Pulmonary artery endothelial cell (primary cell): ENCODE measurements around the gene ZCCHC3. TPM values are rescaled to one million over a fixed set of nuclear protein-coding genes. Genes with fewer than 3 reads are reported as not detected.
"Not testable (repeated sequence)": the region's sequence is repeated elsewhere in the genome, so short reads cannot be mapped to it uniquely, and the experiment has no call there.

Experiments used
- DNase-seq: peaks from one replicate; pipeline ENCODE4 v3.0.0-alpha.2; 2011; ENCODE audit warnings: low read depth, low spot score
- total RNA-seq: library from RNA; depleted of rRNA; stranded (reverse); fragments of >200 nt; gene quantifications from 2 replicates; pipeline ENCODE4 v1.2.3, GENCODE V29; 2014

The ZCCHC3 gene
- total RNA-seq, 1 donor from 2014 or later: 19.0 TPM

GRCh38 chr20:311609-312008 lies 14.2 kb downstream of the ZCCHC3 start:
- no peak for DNase-seq

- DNase-seq: no peak
These were observed 14.7 kb downstream of the ZCCHC3 start for GRCh38 chr20:312067-312466.

GRCh38 chr20:312866-313265 lies 15.5 kb downstream of the ZCCHC3 start:
- no peak for DNase-seq

- no peak for DNase-seq
These were observed 16.0 kb downstream of the ZCCHC3 start for GRCh38 chr20:313402-313801.

DNA sequence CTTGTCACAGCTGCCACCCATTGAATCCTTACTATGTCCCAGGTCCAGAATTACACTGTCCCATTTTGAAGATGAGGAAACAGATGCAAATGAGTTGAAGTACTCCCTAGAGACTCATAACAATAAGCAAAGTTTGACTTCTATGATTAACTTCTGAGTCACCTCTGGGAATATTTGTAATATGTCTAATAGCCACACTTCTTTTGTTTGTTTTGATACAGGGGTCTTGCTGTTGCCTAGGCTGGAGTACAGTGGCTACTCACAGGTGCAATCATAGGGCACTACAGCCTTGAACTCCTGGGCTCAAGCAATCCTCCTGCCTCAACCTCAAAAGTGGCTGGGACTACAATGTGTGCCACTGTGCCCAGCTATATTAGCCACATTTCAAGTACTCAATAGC lies 16.6 kb downstream of the ZCCHC3 start:
- DNase-seq: no peak

GRCh38 chr20:316316-317068 lies 19.1 kb downstream of the ZCCHC3 start:
- no peak for DNase-seq

DNA sequence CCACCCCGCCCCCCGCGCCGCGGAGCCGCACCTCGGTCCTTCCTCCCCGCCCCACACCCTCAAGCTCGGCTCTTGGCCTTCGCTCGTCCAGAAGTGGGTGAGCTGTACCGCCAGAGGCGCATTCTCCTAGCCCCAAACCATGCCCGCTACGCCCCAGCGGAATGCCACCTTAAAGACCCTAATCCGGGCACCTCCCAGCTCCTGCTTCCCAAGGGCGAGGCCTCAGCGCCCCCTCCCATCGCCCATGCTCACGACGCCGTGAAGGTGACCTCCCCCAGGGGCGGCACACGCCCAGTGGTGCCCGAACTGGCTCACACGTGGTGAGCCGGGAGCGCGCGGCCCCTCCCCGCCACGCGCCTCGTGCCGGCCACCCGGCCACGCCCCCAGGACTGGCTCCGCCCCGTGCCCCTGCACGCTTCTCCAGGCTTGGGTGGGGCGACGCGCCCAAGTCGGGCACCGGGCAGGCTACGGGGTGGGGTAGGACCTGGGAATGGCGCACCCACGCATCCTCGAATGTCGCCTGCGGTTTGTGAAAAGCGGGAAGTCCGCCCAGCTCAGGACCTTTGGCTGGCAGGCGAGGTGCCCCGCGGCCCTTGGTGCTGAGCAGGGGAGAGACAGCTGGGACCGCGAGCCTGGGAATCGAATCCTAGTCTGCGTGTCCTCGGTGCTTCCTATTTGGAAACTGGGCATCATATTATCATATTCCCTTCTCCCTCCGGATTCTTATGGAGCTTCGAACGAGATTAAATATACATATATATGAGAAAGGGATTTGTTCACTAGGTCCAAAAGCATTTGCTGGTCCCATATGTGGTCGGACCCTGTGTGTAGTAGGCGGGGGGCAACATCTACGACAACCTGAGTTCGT lies 27.0 kb downstream of the ZCCHC3 start:
- no peak for DNase-seq

DNA sequence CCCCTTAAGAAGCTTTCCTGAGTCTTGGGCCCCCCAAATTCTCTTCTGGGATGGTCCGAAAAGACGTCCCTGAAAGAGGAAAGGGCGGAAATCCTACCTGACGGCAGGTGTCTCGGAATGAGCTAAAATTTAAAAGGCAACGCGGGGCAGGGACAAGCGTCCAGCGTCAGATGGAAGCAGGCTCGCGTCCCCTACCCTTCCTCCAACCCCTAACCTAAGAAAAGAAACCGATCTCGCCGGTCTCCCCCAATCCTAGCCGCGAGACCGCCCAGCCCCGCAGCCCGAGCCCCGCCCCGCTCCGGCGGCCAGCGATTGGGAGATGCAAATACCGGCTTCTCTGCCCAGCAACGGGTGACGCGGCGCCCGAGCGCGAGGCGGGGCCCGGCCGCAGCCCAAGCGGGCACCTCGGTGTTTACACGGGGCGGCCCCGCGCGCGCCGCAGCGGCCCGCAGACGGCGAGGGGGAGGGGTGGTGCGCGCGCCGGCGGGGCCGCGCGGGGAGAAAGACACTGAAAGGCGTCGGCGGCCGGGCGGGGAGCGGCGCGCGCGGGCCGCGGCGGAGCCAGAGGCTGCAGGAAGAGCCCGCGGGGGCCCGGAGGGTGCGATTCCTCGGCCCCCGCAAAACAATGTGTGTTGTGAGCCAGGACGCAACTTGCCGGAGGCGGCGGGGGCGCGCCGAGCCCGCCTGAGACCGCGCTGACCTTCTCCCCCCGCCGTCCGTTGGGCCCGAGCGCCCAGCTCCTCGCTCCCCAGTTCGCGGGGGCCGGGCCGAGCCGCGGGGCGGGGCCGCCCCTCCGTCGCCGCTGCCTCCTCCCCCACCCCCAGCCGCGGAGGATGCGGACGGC lies 27.9 kb downstream of the ZCCHC3 start, which contains the start of gene SOX12:
Gene SOX12 (plus strand): TSS at position 508 of the 844 bp plus-strand sequence. CDS start 373 bp downstream, outside the sequence.
- DNase-seq: no peak

GRCh38 chr20:325889-326644 lies 28.7 kb downstream of the ZCCHC3 start:
- no peak for DNase-seq

DNA sequence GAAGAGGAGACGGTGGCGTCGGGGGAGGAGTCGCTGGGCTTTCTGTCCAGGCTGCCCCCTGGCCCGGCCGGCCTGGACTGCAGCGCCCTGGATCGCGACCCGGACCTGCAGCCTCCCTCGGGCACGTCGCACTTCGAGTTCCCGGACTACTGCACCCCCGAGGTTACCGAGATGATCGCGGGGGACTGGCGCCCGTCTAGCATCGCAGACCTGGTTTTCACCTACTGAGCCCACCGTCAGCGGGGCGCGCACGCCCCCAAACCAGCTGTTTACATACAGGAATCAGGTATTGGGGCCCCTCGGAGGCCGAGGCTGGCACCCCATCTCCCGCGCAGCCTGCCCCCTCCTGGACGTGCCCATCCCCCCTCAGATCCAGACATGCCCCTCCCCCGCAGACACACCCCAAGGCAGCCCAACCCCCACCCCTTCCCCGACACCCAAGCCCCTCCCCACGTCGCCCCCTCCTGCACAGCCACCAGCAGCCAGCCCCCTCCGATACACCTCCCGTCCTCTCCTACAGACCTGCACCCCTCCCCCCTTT lies 29.3 kb downstream of the ZCCHC3 start:
- DNase-seq: no peak

DNA sequence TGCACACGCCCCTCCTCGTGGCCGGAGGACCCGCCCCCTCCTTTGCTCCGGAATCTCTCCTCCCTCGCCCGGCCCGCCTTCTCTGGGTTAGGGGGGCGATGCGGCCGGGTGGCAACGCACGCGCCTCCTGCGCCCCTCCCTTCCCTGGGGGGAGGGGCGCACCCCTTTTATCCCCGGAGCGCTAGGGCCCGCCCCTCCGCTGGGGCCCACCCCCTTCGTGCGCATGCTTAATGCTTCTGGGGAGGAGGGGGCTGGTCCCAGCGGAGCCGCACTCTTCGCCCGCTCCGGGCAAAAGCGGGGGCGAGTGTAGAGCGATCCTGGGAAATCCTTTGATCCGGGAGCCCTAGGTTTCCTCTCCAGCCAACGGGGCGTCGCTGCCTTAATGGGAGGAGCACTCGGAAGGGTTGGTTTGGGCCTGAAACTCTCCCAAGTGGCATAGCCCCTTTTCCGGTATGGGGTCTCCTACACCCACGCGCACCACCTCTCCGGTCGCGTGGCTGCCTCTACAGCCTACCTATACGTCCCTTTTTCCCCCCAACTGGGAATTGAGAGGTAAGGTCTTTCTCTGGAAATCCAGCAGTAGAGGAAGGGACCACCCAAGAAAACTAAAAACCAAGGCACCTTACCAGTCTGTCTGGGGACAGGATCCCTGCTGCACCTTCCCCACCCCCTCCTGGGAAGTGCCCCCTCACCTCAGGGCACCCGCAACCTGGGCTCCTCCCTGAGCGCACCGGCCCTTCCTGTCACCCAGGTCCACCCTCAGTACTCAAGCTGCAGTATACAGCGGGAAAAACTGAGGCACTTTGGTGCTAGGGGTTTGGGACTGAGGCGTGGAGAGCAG lies 30.0 kb downstream of the ZCCHC3 start:
- no peak for DNase-seq

GRCh38 chr20:328027-328974 lies 30.9 kb downstream of the ZCCHC3 start:
- no peak for DNase-seq

GRCh38 chr20:328975-329695 lies 31.8 kb downstream of the ZCCHC3 start:
- DNase-seq: no peak

DNA sequence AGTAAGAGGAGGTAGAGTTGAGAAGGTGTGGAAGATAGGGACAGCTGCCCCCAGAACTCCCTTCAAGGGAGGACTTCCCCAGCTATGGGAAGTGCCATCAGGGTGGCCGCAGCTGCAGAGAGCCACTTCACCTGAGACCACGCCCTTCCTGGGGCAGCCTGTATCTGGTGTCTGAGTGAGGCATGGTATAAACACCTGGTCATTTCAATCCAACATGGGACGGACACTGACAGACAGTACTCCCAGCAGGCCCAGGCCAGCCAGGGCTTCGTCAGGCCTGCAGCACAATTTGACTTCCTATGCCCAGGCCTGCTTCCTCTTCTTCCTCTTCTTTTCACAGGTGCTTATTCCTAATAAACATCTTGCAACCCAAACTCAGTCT lies 32.5 kb downstream of the ZCCHC3 start:
- DNase-seq: no peak

DNA sequence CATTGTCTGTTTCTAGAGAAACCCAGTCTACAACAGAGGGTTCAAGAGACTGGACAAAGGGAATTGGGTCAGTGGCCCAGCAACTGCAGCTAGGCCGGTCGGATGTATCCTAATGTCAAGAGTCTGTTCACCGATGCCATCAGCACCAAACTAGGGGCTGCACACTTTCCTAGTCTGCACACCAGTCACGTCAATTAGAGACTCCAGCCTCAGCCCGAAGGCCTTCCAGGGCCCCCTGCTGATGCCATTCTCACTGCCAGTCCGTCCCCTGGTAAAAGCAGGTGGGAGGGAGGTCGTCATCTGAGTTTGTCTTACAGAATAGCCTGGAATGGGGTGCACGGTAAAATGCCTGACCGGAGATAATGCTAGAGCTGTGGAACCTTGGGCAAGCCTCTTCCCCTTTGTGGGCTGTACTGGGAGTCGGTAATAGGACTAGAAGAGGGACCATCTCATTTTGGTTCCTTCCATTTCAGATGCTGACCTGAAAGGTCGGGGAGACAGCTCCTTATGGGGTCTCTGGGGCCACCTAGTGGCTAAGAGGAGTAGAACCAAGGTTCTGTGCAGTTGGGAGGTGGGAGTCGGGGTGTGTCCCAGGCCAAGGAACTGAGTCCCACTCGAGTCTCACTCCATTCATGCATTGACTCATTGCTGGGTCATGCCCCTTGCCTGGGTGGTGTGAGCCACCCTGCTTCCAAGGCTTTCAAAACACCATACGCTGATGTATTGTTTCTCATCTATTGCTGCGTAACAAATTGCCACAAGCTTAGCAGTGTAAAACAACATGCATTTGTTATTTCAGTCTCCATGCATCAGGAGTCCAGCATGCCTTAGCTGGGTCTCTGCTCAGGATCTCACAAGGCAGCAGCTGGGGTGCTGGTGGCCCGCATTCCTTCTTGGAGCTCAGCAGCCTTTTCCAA lies 33.1 kb downstream of the ZCCHC3 start:
- no peak for DNase-seq

DNA sequence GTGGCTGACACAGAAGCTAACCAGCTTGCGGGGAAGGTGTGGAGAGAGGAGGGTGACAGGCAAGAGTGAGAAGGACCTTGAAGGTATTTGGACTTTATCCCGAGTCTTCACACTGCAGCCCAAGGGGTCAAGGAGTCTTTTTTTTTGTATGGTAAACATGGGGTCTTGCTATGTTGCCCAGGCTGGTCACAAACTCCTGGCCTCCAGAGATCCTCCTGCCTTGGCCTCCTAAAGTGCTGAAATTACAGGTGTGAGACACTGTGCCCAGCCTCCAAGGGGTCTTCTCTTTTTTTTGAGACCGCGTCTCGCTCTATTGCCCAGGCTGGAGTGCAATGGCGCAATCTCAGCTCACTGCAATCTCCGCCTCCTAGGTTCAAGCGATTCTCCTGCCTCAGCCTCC lies 37.2 kb downstream of the ZCCHC3 start:
- no peak for DNase-seq

GRCh38 chr20:336040-336439 lies 38.7 kb downstream of the ZCCHC3 start:
- DNase-seq: not testable (repeated sequence)
